D341Med (cell line): ENCODE data around the gene MAML3.

ENCODE experiments used
- DNase-seq: peaks from one replicate; pipeline ENCODE4 v3.0.0; 2012; ENCODE audit warnings: low spot score

Gene MAML3

GRCh38 chr4:139781066-139781465, 372.9 kb downstream of the MAML3 start:
- no peak for DNase-seq

- DNase-seq, result no peak
These were observed 374.3 kb downstream of the MAML3 start for GRCh38 chr4:139779691-139780090.

- no peak for DNase-seq
These were observed 376.2 kb downstream of the MAML3 start for GRCh38 chr4:139777757-139778156.

- DNase-seq, result no peak
These were observed 377.7 kb downstream of the MAML3 start for GRCh38 chr4:139776235-139776634.

GRCh38 chr4:139774759-139775487, 379.1 kb downstream of the MAML3 start:
- no peak for DNase-seq

- no peak for DNase-seq
These were observed 380.2 kb downstream of the MAML3 start for GRCh38 chr4:139773560-139774318.

GRCh38 chr4:139770361-139770760, 383.6 kb downstream of the MAML3 start:
- DNase-seq, result no peak

GRCh38 chr4:139769364-139769763, 384.6 kb downstream of the MAML3 start:
- DNase-seq, result no peak

- DNase-seq, result no peak
These were observed 385.1 kb downstream of the MAML3 start for GRCh38 chr4:139768896-139769295.

GRCh38 chr4:139768366-139768765, 385.6 kb downstream of the MAML3 start:
- no peak for DNase-seq

GRCh38 chr4:139767585-139767984, 386.4 kb downstream of the MAML3 start:
- no peak for DNase-seq

GRCh38 chr4:139767168-139767567, 386.8 kb downstream of the MAML3 start:
- no peak for DNase-seq

GRCh38 chr4:139764686-139765310, 389.2 kb downstream of the MAML3 start:
- no peak for DNase-seq

GRCh38 chr4:139764182-139764581, 389.8 kb downstream of the MAML3 start:
- DNase-seq, result no peak

- no peak for DNase-seq
These were observed 390.3 kb downstream of the MAML3 start for GRCh38 chr4:139763672-139764071.

GRCh38 chr4:139763205-139763604, 390.8 kb downstream of the MAML3 start:
- no peak for DNase-seq

- DNase-seq, result no peak
These were observed 391.3 kb downstream of the MAML3 start for GRCh38 chr4:139762720-139763119.

GRCh38 chr4:139761461-139761860, 392.5 kb downstream of the MAML3 start:
- peak; percentile 68 for DNase-seq

- no peak for DNase-seq
These were observed 393.4 kb downstream of the MAML3 start for GRCh38 chr4:139760567-139760966.

GRCh38 chr4:139759097-139759496, 394.9 kb downstream of the MAML3 start:
- no peak for DNase-seq

GRCh38 chr4:139756391-139757180, 397.4 kb downstream of the MAML3 start:
- DNase-seq, result no peak

- DNase-seq, result no peak
These were observed 399.0 kb downstream of the MAML3 start for GRCh38 chr4:139754938-139755337.
